Natural killer cell (primary cell): ENCODE data around the gene FBXO5. TPM values are rescaled to one million over a fixed set of nuclear protein-coding genes. Genes with fewer than 3 reads are reported as not detected.

Experiments
- ATAC-seq, 3 donors: fragments of 150-1000 bp in 2 of 3; fragments of 200-7000 bp in 1 of 3; cut with Tn5 transposase; 1 replicate in 1 of 3; 2 replicates in 2 of 3; pipeline ENCODE4 v1.10.0; 2021; ENCODE audit warnings: mild to moderate bottlenecking in 2 of 3, moderate library complexity in 2 of 3
- DNase-seq, 2 donors: peaks; one replicate each; pipeline versions ENCODE4 v3.0.0 to v3.0.0-alpha.2; 2013 to 2021; ENCODE audit warnings: mixed read lengths in 1 of 2
- H3K27ac ChIP-seq: one replicate; pipeline ENCODE4 v1.5.1; 2013; ENCODE audit warnings: mild to moderate bottlenecking, low read length
- H3K27me3 ChIP-seq: one replicate; pipeline ENCODE4 v1.6.1; 2013; ENCODE audit warnings: low read length; ENCODE audit not compliant: control insufficient read depth, insufficient read depth
- H3K36me3 ChIP-seq: one replicate; pipeline ENCODE4 v1.6.1; 2013; ENCODE audit warnings: low read length; ENCODE audit not compliant: control insufficient read depth, insufficient read depth
- H3K4me1 ChIP-seq: one replicate; pipeline ENCODE4 v1.6.1; 2013; ENCODE audit warnings: low read length; ENCODE audit not compliant: control insufficient read depth, insufficient read depth
- H3K4me3 ChIP-seq: one replicate; pipeline ENCODE4 v1.5.1; 2013; ENCODE audit warnings: low read length
- H3K9me3 ChIP-seq: one replicate; pipeline ENCODE4 v1.6.1; 2013; ENCODE audit warnings: low read length; ENCODE audit not compliant: control insufficient read depth, insufficient read depth
- H3K27ac Mint-ChIP-seq, 2 donors: one replicate each; pipeline ENCODE4 v1.8.0; 2022; ENCODE audit warnings: mild to moderate bottlenecking in 2 of 2, mixed read lengths in 2 of 2, moderate library complexity in 1 of 2
- H3K27me3 Mint-ChIP-seq, 2 donors: one replicate each; pipeline ENCODE4 v1.8.0; 2022; ENCODE audit warnings: low read depth in 2 of 2, mixed read lengths in 2 of 2
- H3K36me3 Mint-ChIP-seq: one replicate; pipeline ENCODE4 v1.8.0; 2022; ENCODE audit warnings: mixed read lengths
- H3K4me1 Mint-ChIP-seq, 2 donors: one replicate each; pipeline ENCODE4 v1.8.0; 2022; ENCODE audit warnings: mixed read lengths in 2 of 2
- H3K4me3 Mint-ChIP-seq: one replicate; pipeline ENCODE4 v1.8.0; 2022; ENCODE audit warnings: mild to moderate bottlenecking, moderate library complexity, mixed read lengths
- H3K9me3 Mint-ChIP-seq, 2 donors: one replicate each; pipeline ENCODE4 v1.8.0; 2022; ENCODE audit warnings: mixed read lengths in 2 of 2
- CTCF ChIP-seq: fragments of 200-600 bp; IDR thresholded peaks from one replicate; pipeline ENCODE4 v1.8.0; 2022; ENCODE audit warnings: antibody characterized with exemption
- WGBS: methylation state at CpG from one replicate; pipeline ENCODE4 v1.1.7; 2013; ENCODE audit warnings: missing lambda C conversion rate; ENCODE audit not compliant: insufficient coverage; 5-methylcytosine and 5-hydroxymethylcytosine counted together
- intact Hi-C: fragments of 100-400 bp; cut with micrococcal nuclease; formaldehyde crosslinking; loops from one replicate; pipeline ENCODE4 v1.14.2; 2022
- total RNA-seq, 4 donors: library from RNA; stranded (reverse); fragments of 120-200 nt in 1 of 4; gene quantifications; one replicate each; pipeline versions ENCODE4 v1.2.3 to v1.2.4, GENCODE V29; 2013 to 2022

FBXO5 gene
- total RNA-seq, 3 donors from 2014 or later (not counting 1 experiment from before 2014, with no cell fraction given) = 5.9 to 11.2 (median 9.6) TPM

- Histone ChIP-seq H3K36me3 (no peaks in the 10 kb centered on the region), H3K4me3 (no peak overlapping the region), H3K9me3 (no peaks in the 10 kb centered on the region), H3K27me3 (no peaks in the 10 kb centered on the region), H3K4me1 (no peaks in the 10 kb centered on the region), H3K27ac (no peak overlapping the region)
- Mint-ChIP-seq H3K27ac (no peak overlapping the region), H3K36me3 (no peaks in the 10 kb centered on the region), H3K4me1 (peaks cover 0 to 6% of the 10 kb centered on the region in 2 donors), H3K27me3 (peaks cover 0 to 9% of the 10 kb centered on the region in 2 donors), H3K4me3 (no peak overlapping the region), H3K9me3 (no peaks in the 10 kb centered on the region)
- intact Hi-C loops = loop anchor here (2.0 kb wide), 1 partner anchor 21 kb away; the partner anchor contains the start of gene MTRF1L
- ATAC-seq (peak; percentile 82 to 91 (median 82)), DNase-seq (peak in 1 of 2 donors; percentile 80)
- 37% methylated on average over 5 of the region's 6 CpGs for WGBS
- peak; percentile 76 for TF ChIP-seq CTCF
Observed at GRCh38 chr6:153023977-153024708, 41.3 kb upstream of the FBXO5 start.

- H3K27me3 ChIP-seq = no peaks in the 10 kb centered on the region
- DNase-seq (no peak), ATAC-seq (no peak)
- H3K4me3 ChIP-seq = no peak overlapping the region
- no peak overlapping the region for H3K27ac ChIP-seq
- no peaks in the 10 kb centered on the region for H3K4me1 ChIP-seq
- Mint-ChIP-seq H3K27me3 (peaks cover 0 to 6% of the 10 kb centered on the region in 2 donors), H3K4me1 (no peaks in the 10 kb centered on the region), H3K27ac (no peak overlapping the region), H3K4me3 (no peak overlapping the region), H3K36me3 (no peaks in the 10 kb centered on the region), H3K9me3 (no peaks in the 10 kb centered on the region)
- WGBS = no CpG with 5 or more reads among the region's 3 CpGs
- no peaks in the 10 kb centered on the region for H3K9me3 ChIP-seq
- intact Hi-C loops = no loop called here
- no peaks in the 10 kb centered on the region for H3K36me3 ChIP-seq
- no peak for TF ChIP-seq CTCF
Observed at GRCh38 chr6:153018355-153018754, 35.5 kb upstream of the FBXO5 start.

- H3K36me3 ChIP-seq = no peaks in the 10 kb centered on the region
- 92% methylated on average over 3 of the region's 3 CpGs for WGBS
- H3K27ac Mint-ChIP-seq = no peak overlapping the region
- H3K27me3 Mint-ChIP-seq = peaks cover 0 to 6% of the 10 kb centered on the region in 2 donors
- no peak overlapping the region for H3K27ac ChIP-seq
- no peak for TF ChIP-seq CTCF
- no peaks in the 10 kb centered on the region for H3K4me1 Mint-ChIP-seq
- no peak for ATAC-seq
- no peaks in the 10 kb centered on the region for H3K9me3 ChIP-seq
- no peaks in the 10 kb centered on the region for H3K9me3 Mint-ChIP-seq
- H3K27me3 ChIP-seq = no peaks in the 10 kb centered on the region
- no peak overlapping the region for H3K4me3 ChIP-seq
- no peaks in the 10 kb centered on the region for H3K36me3 Mint-ChIP-seq
- intact Hi-C loops = no loop called here
- no peak for DNase-seq
- H3K4me1 ChIP-seq = no peaks in the 10 kb centered on the region
- H3K4me3 Mint-ChIP-seq = no peak overlapping the region
Observed at GRCh38 chr6:153016846-153017245, 34.0 kb upstream of the FBXO5 start.
